Iris pigment epithelial cell (primary cell): Measurements from ENCODE around the gene RAB11B.
"Not testable (repeated sequence)": the region's sequence is repeated elsewhere in the genome, so short reads cannot be mapped to it uniquely, and the experiment has no call there.

Source experiments
- DNase-seq: peaks from one replicate; pipeline ENCODE4 v3.0.0-alpha.2; 2011; ENCODE audit warnings: low read depth

The RAB11B gene

GRCh38 chr19:8429044-8429443 lies 38.9 kb downstream of the RAB11B start:
- no peak for DNase-seq

DNA sequence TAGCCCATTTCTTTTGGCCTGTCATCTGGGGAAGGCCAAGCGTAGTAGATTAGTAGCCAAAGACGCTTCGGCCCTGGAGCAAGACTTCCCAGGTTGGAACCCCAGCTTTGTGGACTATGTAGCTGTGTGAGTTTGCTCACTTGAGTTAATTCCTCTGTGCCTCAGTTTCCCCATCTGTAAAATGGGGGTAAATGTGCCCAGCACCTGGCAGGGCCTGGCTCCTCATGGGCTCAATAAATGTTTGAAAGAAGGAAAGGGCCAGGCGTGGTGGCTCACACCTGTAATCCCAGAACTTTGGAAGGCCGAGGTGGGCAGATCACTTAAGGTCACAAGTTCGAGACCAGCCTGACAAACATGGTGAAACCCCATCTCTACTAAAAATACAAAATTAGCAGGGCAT lies 39.7 kb downstream of the RAB11B start:
- no peak for DNase-seq

- no peak for DNase-seq
Measured at GRCh38 chr19:8430650-8431049, 40.5 kb downstream of the RAB11B start.

DNA sequence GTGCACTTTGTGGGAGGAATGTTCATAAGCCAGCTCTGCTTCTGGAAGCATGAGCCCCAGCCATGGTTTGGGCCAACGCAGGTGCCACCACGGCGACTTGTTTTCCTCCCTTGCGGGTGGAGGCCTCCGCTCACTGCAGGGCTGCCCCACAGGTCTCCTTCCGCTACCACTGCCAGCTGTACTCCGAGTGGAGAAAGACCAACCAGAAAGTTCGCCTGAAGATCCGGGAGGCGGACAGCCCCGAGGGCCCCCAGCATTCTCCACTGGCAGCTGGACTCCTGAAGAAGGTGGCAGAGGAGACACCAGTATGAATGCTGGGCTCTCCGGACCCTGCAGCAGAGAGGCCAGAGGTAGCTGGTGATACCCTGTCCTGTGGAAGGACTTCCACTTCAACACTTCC lies 48.1 kb downstream of the RAB11B start:
- DNase-seq, result no peak

DNA sequence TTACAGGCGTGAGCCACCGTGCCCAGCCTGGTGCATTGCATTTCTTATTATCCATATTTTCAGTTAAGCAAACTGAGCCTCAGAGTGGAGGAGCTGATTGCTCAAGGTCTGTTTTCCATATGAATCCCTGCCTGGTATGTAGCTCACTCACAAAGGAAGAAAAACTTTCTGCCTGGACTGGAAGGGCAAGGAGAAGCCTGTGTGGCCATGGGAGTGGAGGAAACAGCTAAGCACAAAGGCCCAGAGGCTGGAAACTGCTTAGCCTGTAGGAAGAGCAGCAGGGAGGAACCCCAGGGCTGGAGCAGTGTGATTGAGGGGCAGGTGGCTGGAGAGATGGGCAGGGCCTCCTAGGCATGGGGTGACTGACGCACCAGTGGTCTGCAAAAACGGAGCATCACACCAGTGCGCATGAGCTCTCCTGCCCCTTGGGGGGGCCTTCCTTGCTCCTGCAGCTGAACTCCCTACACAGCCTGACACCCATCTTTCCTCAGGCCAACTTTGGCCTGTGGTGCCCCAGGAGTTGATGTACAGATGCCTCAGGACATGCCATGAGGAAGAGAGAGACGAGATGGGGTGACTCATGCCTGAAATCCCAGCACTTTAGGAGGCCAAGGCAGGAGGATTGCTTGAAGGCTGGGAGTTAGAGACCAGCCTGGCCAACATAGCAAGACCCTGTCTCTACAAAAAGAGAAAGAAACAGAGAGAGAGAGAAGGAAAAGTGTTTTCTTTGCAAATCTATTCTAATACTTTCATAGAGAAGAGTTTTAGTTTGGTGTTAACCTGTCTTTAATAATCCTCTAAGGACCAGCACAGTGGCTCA lies 51.8 kb downstream of the RAB11B start:
- no peak for DNase-seq

- DNase-seq, result not testable (repeated sequence)
Measured at GRCh38 chr19:8444140-8444676, 54.0 kb downstream of the RAB11B start.

DNA sequence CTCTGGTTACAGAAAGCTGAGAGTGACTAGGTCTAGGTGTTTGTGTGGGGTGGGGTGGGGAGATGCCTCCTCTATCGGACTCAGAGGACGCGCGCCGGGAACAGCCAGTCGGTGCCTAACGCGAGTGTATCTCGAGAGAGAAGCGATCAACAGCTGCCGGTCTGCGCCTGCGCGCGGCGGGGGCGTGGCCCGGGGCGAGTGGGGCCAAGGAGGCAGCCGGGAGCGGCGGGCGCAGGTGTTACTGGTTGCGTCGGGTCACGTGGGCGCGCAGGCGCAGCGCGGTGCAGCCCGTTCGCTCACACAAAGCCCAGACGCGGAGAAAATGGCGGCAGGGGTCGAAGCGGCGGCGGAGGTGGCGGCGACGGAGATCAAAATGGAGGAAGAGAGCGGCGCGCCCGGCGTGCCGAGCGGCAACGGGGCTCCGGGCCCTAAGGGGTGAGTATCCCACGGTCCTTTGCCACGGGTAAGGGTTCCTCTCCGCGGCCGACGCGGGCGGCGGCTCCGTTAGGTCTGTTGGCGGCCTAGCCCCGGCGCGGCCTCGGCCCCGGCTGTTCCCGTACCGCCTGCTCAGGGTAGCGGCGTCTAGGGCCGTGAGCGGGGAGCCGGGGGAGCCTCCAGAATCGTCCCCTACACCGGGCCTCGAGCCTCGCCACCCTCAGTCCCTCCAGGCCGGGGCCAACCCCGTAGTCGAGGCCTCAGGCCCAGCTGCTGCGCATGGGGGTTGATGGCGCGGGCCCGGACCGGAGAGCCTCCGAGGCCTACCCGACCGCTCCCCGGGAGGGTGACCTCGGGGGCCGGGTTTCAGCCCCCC lies 54.7 kb downstream of the RAB11B start, which contains the start of gene HNRNPM:
Gene HNRNPM, plus strand, starts transcription at position 299 of the 811 bp plus-strand sequence. Its CDS starts 24 bp downstream, at position 323.
- peak; percentile 97 for DNase-seq

- peak; percentile 45 for DNase-seq
Measured at GRCh38 chr19:8445488-8446001, 55.4 kb downstream of the RAB11B start.

DNA sequence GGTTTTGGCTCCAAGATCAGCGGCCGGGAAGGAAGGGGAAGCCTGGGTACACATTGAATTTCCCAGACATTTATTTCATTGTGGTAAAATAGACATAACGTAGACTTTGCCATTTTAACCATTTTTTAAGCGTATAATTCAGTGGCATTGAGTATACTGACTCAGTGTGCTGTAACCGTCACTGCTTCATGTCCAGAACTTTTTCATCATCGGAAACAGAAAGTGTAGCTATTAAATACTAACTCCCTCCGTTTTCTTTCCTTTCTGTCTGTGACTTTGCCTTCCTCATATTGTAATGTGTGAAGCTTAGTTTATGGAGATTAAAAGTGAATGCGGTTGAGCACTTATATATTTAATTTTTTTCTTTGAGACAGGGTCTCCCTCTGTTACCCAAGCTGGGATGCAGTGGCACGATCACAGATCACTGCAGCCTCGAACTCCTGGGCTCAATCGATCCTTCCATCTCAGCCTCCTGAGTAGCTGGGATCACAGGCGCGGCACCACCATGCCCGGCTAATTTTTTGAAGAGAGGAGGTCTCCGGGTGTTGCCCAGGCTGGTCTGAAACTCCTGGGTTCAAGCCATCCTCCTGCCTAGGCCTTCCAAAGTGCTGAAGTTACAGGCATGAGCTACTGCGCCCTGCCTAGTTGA lies 56.0 kb downstream of the RAB11B start:
- peak; percentile 27 for DNase-seq

- DNase-seq, result no peak
Measured at GRCh38 chr19:8449830-8450229, 59.7 kb downstream of the RAB11B start.

GRCh38 chr19:8451377-8451776 lies 61.2 kb downstream of the RAB11B start:
- DNase-seq, result no peak

DNA sequence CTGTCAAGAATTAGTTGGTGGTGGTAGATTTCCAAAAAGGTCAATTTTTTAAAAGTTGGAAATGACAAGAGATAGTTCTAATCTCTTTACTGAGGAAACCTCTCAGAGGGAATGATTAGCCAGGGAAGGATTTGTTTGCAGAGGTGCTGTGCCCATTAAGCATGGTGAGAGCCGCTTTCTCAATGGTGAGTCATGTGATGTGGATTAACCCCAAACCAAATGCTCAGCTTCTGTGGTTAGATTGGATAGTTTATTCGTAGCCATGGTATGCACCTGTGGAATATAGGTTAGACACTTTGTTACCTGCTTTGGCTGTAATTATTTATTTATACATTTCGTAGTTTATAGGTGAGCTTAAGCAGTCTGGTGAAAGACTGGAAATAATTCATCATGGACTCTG lies 61.7 kb downstream of the RAB11B start:
- DNase-seq, result peak; percentile 86

- no peak for DNase-seq
Measured at GRCh38 chr19:8452446-8453123, 62.4 kb downstream of the RAB11B start.

- no peak for DNase-seq
Measured at GRCh38 chr19:8453616-8454015, 63.5 kb downstream of the RAB11B start.
